GM21717 (cell line): ENCODE measurements around the gene QPCT.
A peak's percentile ranks its signal among the peaks of the same experiment; 100 is the strongest.
"Not testable (repeated sequence)": the region's sequence is repeated elsewhere in the genome, so short reads cannot be mapped to it uniquely, and the experiment has no call there.

Source experiments
- ATAC-seq: cut with Tn5 transposase; IDR thresholded peaks from one replicate; pipeline ENCODE4 v1.9.1; 2021; ENCODE audit warnings: mild to moderate bottlenecking, moderate library complexity; ENCODE audit not compliant: unreplicated experiment

The QPCT gene

GRCh38 chr2:37344453-37345361 lies at the start of gene QPCT:
Gene QPCT (plus strand): TSS chr2:37344630. CDS start chr2:37344732, 102 bp downstream.
- no peak for ATAC-seq

- not testable (repeated sequence) for ATAC-seq
Measured at GRCh38 chr2:37294858-37295257, 49.6 kb upstream of the QPCT start.

- no peak for ATAC-seq
Measured at GRCh38 chr2:37295469-37296073, 48.9 kb upstream of the QPCT start.

- ATAC-seq: no peak
Measured at GRCh38 chr2:37297632-37298031, 46.8 kb upstream of the QPCT start.

- no peak for ATAC-seq
Measured at GRCh38 chr2:37300146-37300545, 44.3 kb upstream of the QPCT start.

- ATAC-seq: no peak
Measured at GRCh38 chr2:37300578-37300977, 43.9 kb upstream of the QPCT start.

GRCh38 chr2:37301408-37301807 lies 43.0 kb upstream of the QPCT start:
- ATAC-seq: no peak

- ATAC-seq: no peak
Measured at GRCh38 chr2:37302701-37303252, 41.7 kb upstream of the QPCT start.

- no peak for ATAC-seq
Measured at GRCh38 chr2:37306024-37306423, 38.4 kb upstream of the QPCT start.

- no peak for ATAC-seq
Measured at GRCh38 chr2:37307500-37307899, 36.9 kb upstream of the QPCT start.

GRCh38 chr2:37315364-37315763 lies 29.1 kb upstream of the QPCT start:
- no peak for ATAC-seq

GRCh38 chr2:37316181-37316580 lies 28.2 kb upstream of the QPCT start:
- no peak for ATAC-seq

GRCh38 chr2:37317746-37318145 lies 26.7 kb upstream of the QPCT start:
- ATAC-seq: no peak

GRCh38 chr2:37318401-37318800 lies 26.0 kb upstream of the QPCT start:
- peak; percentile 73 for ATAC-seq

- ATAC-seq: no peak
Measured at GRCh38 chr2:37319754-37320609, 24.4 kb upstream of the QPCT start.

GRCh38 chr2:37321029-37321682 lies 23.3 kb upstream of the QPCT start:
- no peak for ATAC-seq

GRCh38 chr2:37322368-37322767 lies 22.1 kb upstream of the QPCT start:
- no peak for ATAC-seq

- ATAC-seq: no peak
Measured at GRCh38 chr2:37323176-37323780, 21.2 kb upstream of the QPCT start.

- peak; percentile 7 for ATAC-seq
Measured at GRCh38 chr2:37323781-37324535, 20.5 kb upstream of the QPCT start.

GRCh38 chr2:37324536-37324785 lies 20.0 kb upstream of the QPCT start:
- no peak for ATAC-seq
